HFF-Myc (cell line): ENCODE results near the gene F2RL3.
"Not testable (repeated sequence)": the region's sequence is repeated elsewhere in the genome, so short reads cannot be mapped to it uniquely, and the experiment has no call there.

ENCODE experiments used
- DNase-seq: peaks from one replicate; pipeline ENCODE4 v3.0.0-alpha.2; 2011; ENCODE audit warnings: low read depth; ENCODE audit errors: extremely low read depth
- H3K4me3 ChIP-seq: replicated peaks from 2 replicates; pipeline ENCODE4 v1.5.1; 2011; ENCODE audit warnings: low read depth, mild to moderate bottlenecking, control low read depth, low read length
- CTCF ChIP-seq: IDR thresholded peaks from 2 replicates; pipeline ENCODE4 v1.5.1; 2012; ENCODE audit warnings: mild to moderate bottlenecking, low read depth, low read length, control low read depth; ENCODE audit errors: missing control alignments

F2RL3 gene

GRCh38 chr19:16873594-16873993, 15.2 kb upstream of the F2RL3 start:
- H3K4me3 ChIP-seq: no peak overlapping the region
- no peak for TF ChIP-seq CTCF
- no peak for DNase-seq

- no peak for TF ChIP-seq CTCF
- H3K4me3 ChIP-seq: no peak overlapping the region
- DNase-seq: no peak
Measured at GRCh38 chr19:16874250-16874977, 14.4 kb upstream of the F2RL3 start.

DNA sequence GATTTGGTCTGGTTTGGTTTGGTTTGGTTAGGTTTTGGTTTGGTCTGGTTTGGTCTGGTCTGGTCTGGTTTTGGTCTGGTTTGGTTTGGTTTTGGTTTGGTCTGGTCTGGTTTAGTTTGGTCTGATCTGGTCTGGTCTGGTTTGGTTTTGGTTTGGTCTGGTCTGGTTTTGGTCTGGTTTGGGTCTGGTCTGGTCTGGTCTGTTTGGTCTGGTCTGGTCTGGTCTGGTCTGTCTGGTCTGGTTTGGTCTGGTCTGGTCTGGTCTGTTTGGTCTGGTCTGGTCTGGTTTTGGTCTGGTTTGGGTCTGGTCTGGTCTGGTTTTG, 13.9 kb upstream of the F2RL3 start:
- H3K4me3 ChIP-seq: not testable (repeated sequence)

GRCh38 chr19:16875584-16876555, 12.9 kb upstream of the F2RL3 start:
- no peak for DNase-seq
- no peak overlapping the region for H3K4me3 ChIP-seq
- no peak for TF ChIP-seq CTCF

More for the DNA sequence above, 13.9 kb upstream of the F2RL3 start:
- not testable (repeated sequence) for DNase-seq

DNA sequence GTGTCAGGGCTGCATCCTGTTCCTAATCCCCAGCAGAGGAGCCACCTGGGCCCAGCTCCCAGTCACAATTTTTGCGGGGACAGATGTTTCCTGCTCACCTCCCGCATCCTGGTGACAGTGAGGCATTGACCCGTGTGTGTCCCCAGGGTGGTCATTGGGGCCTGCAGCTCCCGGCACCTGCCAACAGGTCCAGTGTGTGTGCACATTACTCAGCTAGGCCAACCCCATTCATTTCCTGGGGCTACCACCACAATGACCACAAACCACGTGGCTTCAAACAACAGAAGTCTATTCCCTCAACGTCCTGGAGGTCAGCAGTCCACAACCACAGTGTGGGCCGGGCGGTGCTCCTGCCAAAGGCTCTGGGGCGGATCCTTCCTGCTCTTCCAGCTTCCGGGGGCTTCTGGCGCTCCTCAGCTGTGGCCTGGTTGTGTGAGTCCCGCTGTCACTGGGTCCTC, 11.9 kb upstream of the F2RL3 start:
- no peak for DNase-seq
- no peak overlapping the region for H3K4me3 ChIP-seq
- TF ChIP-seq CTCF: no peak

DNA sequence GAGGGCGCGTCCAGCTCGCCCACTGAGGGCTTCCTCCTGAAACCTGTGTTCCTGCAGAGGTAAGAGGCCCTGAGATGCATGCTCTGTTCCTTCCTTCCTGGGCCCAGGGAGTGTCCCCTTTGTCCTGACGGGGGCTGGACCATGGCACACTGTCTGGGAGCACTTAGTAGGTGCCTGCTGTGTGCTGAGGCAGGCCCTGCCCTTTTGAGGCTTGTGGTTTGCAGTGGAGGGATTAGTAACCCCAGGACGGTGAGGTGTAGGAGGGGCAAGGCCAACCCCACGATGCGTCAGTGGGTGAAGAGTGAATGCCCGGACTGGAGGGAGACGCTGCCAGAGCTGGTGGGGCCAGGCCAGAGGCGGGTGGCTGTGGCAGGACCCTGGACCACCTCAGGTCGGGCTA, 11.2 kb upstream of the F2RL3 start:
- no peak for DNase-seq
- TF ChIP-seq CTCF: no peak
- no peak overlapping the region for H3K4me3 ChIP-seq
